ENCODE measurements around the gene ZBED4. TPM values are rescaled to one million over a fixed set of nuclear protein-coding genes. Genes with fewer than 3 reads are reported as not detected.

Gene ZBED4
- total and polyA plus RNA-seq, 4 donors = 2.1 to 10.3 (median 4.8) TPM

DNA sequence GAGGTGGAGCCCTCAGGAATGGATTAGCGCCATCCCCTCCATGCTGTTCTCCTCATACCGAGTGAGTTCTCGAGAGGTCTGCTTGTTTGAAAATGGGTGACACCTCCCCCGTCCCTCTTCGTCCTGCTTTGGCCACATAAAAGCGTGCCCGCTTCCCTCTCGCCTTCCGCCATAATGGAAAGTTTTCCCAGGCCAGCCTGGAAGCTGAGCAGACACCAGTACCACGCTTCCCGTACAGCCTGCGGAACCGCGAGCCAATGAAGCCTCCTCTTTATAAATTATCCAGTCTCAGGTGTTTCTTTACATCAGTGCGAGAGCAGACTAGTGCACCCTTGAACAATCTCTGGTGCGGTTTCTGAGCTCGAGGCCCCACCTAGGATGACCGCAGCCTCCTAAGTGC, 51.8 kb downstream of the ZBED4 start:
- no peak for DNase-seq (ENCODE audit: low spot score)
- TF ChIP-seq ATF3 (IDR thresholded peaks at IDR 0.05) (no peak), RAD21 (IDR thresholded peaks at IDR 0.05) (no peak), SP1 (IDR thresholded peaks at IDR 0.05) (no peak), JUND (IDR thresholded peaks at IDR 0.05) (no peak), RXRA (IDR thresholded peaks at IDR 0.05) (no peak), TAF1 (conservative IDR thresholded peaks at IDR 0.05) (no peak), FOXA2 (IDR thresholded peaks at IDR 0.05) (no peak), HNF4G (IDR thresholded peaks at IDR 0.05) (no peak), HNF4A (conservative IDR thresholded peaks at IDR 0.05) (no peak), GABPA (IDR thresholded peaks at IDR 0.05 in 1 of 2, conservative IDR thresholded peaks at IDR 0.05 in 1 of 2) (no peak), NR2F2 (IDR thresholded peaks at IDR 0.05) (no peak), FOXA1 (IDR thresholded peaks at IDR 0.05) (no peak), EGR1 (IDR thresholded peaks at IDR 0.05; ENCODE audit: low read depth in 2 of 2) (no peak)
- TF ChIP-seq, protein P1, sequence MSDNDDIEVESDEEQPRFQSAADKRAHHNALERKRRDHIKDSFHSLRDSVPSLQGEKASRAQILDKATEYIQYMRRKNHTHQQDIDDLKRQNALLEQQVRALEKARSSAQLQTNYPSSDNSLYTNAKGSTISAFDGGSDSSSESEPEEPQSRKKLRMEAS (IDR thresholded peaks at IDR 0.05) = no peak
- TF ChIP-seq, protein P2, sequence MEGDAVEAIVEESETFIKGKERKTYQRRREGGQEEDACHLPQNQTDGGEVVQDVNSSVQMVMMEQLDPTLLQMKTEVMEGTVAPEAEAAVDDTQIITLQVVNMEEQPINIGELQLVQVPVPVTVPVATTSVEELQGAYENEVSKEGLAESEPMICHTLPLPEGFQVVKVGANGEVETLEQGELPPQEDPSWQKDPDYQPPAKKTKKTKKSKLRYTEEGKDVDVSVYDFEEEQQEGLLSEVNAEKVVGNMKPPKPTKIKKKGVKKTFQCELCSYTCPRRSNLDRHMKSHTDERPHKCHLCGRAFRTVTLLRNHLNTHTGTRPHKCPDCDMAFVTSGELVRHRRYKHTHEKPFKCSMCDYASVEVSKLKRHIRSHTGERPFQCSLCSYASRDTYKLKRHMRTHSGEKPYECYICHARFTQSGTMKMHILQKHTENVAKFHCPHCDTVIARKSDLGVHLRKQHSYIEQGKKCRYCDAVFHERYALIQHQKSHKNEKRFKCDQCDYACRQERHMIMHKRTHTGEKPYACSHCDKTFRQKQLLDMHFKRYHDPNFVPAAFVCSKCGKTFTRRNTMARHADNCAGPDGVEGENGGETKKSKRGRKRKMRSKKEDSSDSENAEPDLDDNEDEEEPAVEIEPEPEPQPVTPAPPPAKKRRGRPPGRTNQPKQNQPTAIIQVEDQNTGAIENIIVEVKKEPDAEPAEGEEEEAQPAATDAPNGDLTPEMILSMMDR (IDR thresholded peaks at IDR 0.05; ENCODE audit: low read depth, low read length, missing input control) = no peak
- TF ChIP-seq, protein P3, sequence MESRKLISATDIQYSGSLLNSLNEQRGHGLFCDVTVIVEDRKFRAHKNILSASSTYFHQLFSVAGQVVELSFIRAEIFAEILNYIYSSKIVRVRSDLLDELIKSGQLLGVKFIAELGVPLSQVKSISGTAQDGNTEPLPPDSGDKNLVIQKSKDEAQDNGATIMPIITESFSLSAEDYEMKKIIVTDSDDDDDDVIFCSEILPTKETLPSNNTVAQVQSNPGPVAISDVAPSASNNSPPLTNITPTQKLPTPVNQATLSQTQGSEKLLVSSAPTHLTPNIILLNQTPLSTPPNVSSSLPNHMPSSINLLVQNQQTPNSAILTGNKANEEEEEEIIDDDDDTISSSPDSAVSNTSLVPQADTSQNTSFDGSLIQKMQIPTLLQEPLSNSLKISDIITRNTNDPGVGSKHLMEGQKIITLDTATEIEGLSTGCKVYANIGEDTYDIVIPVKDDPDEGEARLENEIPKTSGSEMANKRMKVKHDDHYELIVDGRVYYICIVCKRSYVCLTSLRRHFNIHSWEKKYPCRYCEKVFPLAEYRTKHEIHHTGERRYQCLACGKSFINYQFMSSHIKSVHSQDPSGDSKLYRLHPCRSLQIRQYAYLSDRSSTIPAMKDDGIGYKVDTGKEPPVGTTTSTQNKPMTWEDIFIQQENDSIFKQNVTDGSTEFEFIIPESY (IDR thresholded peaks at IDR 0.05) = no peak
- Histone ChIP-seq H3K36me3 (ENCODE audit: control insufficient read depth in 4 of 4, insufficient read depth in 3 of 4, low read depth in 1 of 4, low read length in 3 of 4) (peaks cover 12 to 68% (median 25%) of the 10 kb centered on the region in 4 donors), H3K27me3 (ENCODE audit: control insufficient read depth in 4 of 4, insufficient read depth in 4 of 4, low read length in 3 of 4) (no peaks in the 10 kb centered on the region), H3K4me3 (ENCODE audit: low read depth in 1 of 3, low read length in 3 of 3) (no peak overlapping the region), H3K4me1 (ENCODE audit: control insufficient read depth in 4 of 4, insufficient read depth in 4 of 4, low read length in 3 of 4) (no peaks in the 10 kb centered on the region), H3K27ac (ENCODE audit: low read depth in 1 of 2, low read length in 2 of 2) (no peak overlapping the region), H3K9me3 (ENCODE audit: control insufficient read depth in 4 of 4, low read length in 3 of 4) (no peaks in the 10 kb centered on the region), H3K9ac (ENCODE audit: low read depth in 1 of 2, low read length in 2 of 2) (no peak overlapping the region)
- WGBS = 97% methylated on average over 18 of the region's 18 CpGs

- WGBS = 94% methylated on average over 28 of the region's 28 CpGs
- H3K9me3 ChIP-seq (ENCODE audit: control insufficient read depth in 4 of 4, low read length in 3 of 4) = no peaks in the 10 kb centered on the region
- no peaks in the 10 kb centered on the region for H3K4me1 ChIP-seq (ENCODE audit: control insufficient read depth in 4 of 4, insufficient read depth in 4 of 4, low read length in 3 of 4)
- H3K27ac ChIP-seq (ENCODE audit: low read depth in 1 of 2, low read length in 2 of 2) = no peak overlapping the region
- H3K4me3 ChIP-seq (ENCODE audit: low read depth in 1 of 3, low read length in 3 of 3) = no peak overlapping the region
- peaks cover 12 to 66% (median 25%) of the 10 kb centered on the region in 4 donors for H3K36me3 ChIP-seq (ENCODE audit: control insufficient read depth in 4 of 4, insufficient read depth in 3 of 4, low read depth in 1 of 4, low read length in 3 of 4)
- no peak overlapping the region for H3K9ac ChIP-seq (ENCODE audit: low read depth in 1 of 2, low read length in 2 of 2)
- DNase-seq (ENCODE audit: low spot score) = no peak
- H3K27me3 ChIP-seq (ENCODE audit: control insufficient read depth in 4 of 4, insufficient read depth in 4 of 4, low read length in 3 of 4) = no peaks in the 10 kb centered on the region
- TF ChIP-seq TAF1 (conservative IDR thresholded peaks at IDR 0.05) (no peak), RXRA (IDR thresholded peaks at IDR 0.05) (no peak), NR2F2 (IDR thresholded peaks at IDR 0.05) (no peak), EGR1 (IDR thresholded peaks at IDR 0.05; ENCODE audit: low read depth in 2 of 2) (no peak), HNF4A (conservative IDR thresholded peaks at IDR 0.05) (no peak), ATF3 (IDR thresholded peaks at IDR 0.05) (no peak), FOXA1 (IDR thresholded peaks at IDR 0.05) (no peak), SP1 (IDR thresholded peaks at IDR 0.05) (no peak), YY1 (IDR thresholded peaks at IDR 0.05) (no peak), RAD21 (IDR thresholded peaks at IDR 0.05) (no peak), FOXA2 (IDR thresholded peaks at IDR 0.05) (no peak), HNF4G (IDR thresholded peaks at IDR 0.05) (no peak), GABPA (IDR thresholded peaks at IDR 0.05 in 1 of 2, conservative IDR thresholded peaks at IDR 0.05 in 1 of 2) (no peak)
- TF ChIP-seq, protein P3 (IDR thresholded peaks at IDR 0.05) = no peak
- TF ChIP-seq, protein P2 (IDR thresholded peaks at IDR 0.05; ENCODE audit: low read depth, low read length, missing input control) = no peak
- TF ChIP-seq, protein P1 (IDR thresholded peaks at IDR 0.05) = no peak
These were observed 52.6 kb downstream of the ZBED4 start for GRCh38 chr22:49906071-49906798.
